COLO829 (cell line): Measurements from ENCODE around the gene SC5D.

Experiments used
- DNase-seq: peaks from one replicate; pipeline ENCODE4 v3.0.0; 2012; ENCODE audit warnings: low spot score

The SC5D gene, protein sequence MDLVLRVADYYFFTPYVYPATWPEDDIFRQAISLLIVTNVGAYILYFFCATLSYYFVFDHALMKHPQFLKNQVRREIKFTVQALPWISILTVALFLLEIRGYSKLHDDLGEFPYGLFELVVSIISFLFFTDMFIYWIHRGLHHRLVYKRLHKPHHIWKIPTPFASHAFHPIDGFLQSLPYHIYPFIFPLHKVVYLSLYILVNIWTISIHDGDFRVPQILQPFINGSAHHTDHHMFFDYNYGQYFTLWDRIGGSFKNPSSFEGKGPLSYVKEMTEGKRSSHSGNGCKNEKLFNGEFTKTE

DNA sequence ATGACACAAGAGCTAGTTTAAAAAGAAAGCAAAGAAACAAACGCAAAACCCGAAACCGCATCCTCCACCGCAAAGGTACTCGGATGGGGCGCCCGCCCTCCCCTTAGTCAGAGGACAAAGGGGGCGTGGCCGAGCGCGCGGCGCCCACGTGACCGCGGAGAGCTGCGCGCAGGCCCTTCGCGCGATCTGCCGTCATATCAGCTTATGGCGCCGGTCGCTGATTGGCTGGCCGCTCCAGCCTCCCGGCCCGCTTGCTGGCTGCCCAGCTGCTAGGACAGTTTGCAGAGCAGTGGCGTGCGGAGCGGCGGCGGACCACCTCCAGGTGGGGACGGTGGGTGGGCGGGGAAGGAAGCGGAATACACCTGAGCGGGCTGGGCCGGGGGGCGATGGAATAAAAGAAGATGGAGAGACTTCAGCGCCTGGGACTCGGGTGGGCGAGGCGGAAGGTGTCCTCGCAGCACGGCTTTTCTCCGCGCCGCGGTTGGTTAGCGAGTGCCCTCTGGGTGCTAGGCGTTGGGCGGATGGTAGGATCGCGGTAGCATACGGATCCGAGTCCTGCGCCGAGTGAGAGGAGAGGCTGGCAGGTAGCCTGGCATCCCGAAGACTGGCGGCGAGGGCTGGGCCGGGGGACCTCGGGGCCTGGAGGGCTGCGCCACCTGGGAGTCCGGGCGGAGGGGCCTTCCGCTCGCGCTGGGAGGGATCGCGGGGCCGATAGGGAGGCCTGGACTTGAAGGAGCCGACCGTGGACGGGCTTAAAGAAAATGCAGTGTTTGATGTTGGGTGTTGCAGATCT, at the start of gene SC5D:
TSS of gene SC5D (plus strand) at position 277 of the 793 bp plus-strand sequence. CDS start 10,605 bp downstream, outside the sequence.
- peak; percentile 84 for DNase-seq

DNA sequence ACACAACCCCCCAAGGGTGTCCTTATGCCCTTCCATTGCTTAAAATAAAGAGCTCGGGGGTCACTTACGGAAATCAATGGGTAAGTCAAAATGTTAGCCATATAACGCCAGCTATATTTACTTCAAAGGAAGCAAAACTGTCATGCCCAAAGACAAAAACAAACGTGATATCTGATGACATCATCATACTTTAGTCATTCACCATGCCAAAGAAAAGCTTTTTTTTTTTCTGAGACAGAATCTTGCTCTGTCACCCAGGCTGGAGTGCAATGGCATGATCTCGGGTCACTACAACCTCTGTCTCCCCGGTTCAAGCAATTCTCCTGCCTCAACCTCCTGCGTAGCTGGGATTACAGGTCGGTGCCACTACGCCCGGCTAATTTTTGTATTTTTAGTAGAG, 47.7 kb upstream of the SC5D start:
- no peak for DNase-seq

DNA sequence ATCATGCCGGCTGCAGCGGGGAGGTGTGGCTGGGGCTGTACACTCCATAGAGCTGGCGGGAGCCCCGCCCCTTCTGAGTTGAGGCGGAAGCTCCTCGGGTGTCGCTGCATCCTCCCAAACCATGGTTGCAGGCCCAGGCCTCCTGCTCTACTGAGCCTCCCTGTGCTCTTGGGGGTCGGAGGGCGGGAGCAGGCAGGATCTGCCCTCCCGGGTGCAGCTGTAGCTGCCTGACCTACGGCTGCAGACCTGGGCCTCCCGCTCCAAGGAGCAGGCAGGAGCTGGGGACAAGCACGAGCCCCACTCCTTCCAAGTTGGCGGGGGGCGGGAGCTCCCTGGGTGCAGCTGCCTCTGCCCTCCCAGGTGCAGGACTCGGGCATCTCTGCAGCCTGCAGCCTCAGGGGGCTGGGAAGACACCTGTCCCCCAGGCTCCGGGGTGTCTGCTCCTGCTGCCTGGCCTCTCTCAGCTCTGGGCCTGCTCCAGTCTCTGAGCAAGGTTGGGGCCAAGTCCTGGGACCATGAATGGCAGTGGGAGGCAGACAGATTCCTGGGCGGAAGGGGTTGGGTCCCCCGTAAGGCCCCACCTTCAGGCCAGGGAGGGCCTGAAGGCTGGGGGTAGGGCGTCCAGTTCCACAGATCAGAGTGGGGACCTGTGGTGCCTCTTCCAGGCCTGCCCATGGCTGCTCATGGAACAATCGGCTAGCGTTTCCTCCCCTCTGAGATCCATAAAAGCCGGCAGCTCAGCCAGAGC, 46.4 kb upstream of the SC5D start:
- DNase-seq, result no peak

DNA sequence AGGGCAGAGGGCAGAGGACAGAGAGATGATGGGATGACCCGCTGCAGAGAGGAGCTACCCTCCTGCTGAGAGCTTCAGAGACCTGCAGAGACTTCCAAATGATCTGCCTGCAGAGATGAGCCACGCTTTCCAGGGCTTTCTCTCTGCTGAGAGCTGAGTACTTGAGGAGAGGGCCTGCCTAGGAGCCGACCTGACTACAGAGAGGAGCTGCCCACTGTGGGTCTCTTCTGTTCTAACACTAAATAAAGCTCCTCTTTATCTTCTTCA, 45.9 kb upstream of the SC5D start:
- no peak for DNase-seq

DNA sequence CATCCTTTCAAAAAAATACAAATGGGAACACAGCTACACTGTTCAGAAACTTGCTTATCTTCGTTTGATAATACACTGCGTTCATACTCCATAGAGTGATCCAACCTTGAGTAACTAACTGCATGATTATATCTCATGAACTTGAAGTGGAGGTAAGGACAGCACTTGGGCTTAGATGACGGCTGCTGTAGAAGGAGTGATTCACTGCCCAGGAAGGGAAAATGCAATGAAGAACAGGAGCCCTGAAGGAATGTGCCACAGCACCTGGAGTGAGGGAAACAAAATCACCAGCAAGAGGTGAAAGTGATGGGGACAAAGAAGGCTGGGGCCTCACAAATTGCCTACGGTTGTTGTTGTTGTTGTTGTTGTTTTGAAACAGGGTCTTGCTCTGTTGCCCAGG, 44.1 kb upstream of the SC5D start:
- no peak for DNase-seq

DNA sequence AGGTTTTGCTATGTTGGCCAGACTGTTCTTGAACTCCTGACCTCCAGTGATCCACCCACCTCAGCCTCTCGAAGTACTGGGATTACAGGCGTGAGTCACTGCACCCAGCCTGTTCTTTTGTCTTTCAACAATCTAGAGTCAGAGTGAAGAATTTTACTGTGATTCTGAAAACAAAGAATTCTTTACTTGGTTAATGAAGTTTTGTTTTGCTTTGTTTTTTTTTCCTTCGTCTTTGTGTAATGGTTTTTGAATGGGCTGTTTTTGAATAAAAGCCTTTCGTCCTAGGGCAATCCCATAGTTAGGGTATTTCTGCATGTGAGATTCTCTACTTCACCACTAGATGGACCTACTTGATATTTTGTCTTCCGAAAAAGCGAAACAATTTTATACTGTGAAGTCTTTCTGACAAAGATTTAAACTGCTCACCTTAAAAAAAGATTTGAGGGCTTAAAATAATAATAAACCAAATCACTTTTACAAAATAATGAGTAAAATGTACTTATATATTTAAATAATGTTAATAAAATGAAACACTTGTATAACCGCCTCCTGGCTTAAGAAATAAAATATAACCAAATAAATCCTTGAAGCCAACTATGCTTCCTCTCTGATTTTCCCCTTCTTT, 43.4 kb upstream of the SC5D start:
- peak; percentile 74 for DNase-seq

DNA sequence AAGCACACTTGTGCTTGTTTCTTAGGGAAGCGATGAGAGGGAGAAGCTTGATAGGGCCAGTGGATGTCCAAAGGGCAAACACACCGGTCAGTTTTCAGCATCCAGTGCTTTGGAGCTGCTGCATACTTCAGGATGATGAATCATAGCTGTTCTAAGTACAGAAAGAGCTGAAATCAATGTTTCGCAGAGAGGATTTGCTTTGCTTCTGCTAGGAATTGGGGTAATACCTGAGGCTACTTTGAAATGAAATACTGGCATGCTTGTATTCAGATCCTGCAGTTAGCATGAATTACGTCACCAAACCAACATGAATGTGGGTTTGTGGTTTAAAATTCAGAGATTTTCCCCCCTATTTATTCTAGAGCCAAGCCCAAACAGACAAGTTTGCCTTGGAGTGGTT, 41.7 kb upstream of the SC5D start:
- DNase-seq, result no peak

DNA sequence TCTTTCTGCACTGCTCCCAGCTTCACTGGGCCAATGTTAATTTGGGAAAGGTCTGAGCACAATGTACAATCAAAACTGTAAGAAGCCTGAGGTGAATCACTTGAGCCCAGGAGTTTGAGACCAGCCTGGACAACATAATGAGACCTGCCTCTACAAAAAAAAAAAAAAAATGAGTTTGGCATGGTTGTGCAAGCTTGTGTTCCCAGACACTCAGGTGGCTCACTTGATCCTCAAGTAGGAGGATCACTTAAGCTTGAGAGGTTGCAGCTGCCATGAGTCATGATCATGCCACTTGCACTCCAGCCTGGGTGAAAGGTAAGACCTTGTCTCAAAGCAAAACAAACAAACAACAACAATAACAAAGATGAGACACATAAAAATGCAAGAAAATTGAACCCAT, 38.6 kb upstream of the SC5D start:
- DNase-seq, result no peak

DNA sequence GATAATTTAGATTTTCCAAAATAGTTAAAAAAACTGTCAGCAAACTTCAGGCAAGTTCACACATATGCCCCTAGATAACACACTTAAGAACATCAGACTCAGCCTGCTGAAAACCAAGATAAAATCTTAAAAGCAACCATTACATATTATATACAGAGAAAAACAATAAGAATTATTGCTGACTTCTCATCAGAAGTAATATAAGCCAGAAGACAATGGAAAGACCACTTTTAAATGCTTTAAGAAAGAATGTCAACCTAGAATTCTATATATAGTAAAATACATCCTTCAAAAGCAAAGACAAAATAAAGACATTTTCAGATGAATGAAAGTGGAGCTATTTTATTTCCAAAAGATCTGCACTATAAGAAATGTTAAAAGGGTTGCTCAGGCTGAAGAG, 37.8 kb upstream of the SC5D start:
- no peak for DNase-seq

DNA sequence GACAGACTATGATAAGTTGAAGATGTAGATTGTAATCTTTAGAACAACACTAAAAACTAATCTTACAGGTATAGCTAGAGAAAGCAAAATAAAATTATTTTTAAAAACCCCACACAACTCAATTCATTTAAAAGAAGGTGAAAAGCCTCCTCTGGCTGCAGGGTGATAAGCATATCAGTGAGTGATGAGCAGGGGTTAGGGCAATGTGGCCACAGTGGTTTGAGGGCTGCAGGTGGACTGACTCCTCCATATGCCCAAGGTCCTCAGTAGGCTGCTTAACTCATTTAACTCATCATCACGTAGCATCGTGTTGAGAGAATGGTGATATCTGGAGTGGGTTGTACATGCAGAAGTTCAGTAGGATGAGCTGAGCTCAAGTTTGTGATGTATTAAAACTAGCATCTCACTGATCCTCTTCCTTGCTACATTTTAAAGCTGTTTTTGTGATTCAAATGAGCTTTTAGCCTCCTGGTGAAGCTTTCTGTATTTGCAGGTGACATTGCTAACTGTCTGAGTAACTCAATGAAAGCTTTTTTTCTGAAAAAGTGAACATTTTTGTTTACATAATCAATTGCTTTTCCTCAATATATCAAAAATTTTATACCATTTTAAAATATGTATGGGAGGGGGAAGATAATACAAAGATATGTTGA, 37.0 kb upstream of the SC5D start:
- no peak for DNase-seq

DNA sequence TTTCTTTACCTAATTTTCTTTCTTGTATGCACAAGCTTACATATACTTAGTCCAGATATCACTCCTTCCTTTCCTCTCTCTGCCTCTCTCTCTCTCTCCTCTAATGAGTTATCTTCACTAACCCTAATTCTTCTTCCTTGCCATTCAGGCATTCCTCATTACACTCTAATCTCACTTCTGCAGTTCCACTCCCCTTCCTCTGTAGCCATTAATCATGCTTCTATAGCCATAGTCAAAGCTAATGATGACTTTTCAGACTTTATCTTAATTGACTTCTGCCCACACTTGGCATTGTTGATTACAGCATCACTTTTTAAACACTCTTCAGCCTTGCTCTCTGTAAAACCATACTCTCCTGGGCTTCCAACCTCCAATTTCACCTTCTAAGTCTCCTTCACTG, 35.3 kb upstream of the SC5D start:
- no peak for DNase-seq

DNA sequence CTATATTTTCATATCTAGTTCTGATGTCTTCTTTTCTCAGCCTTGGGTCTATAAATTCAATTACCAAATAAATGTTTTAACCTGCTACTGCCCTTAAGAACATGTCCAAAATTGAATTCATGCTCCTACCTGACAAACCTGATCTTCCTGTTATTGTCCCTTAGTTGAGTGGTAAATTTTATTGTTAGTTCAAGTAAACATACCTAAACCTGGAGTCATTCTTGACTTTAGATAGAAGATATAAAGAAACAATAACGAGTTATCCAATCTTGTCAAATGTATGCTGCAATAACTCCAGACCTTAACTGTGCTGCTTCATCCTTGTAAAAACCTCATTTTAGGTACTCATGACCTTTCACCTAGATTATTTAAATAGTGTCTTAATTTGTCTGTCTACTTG, 34.6 kb upstream of the SC5D start:
- DNase-seq, result no peak

DNA sequence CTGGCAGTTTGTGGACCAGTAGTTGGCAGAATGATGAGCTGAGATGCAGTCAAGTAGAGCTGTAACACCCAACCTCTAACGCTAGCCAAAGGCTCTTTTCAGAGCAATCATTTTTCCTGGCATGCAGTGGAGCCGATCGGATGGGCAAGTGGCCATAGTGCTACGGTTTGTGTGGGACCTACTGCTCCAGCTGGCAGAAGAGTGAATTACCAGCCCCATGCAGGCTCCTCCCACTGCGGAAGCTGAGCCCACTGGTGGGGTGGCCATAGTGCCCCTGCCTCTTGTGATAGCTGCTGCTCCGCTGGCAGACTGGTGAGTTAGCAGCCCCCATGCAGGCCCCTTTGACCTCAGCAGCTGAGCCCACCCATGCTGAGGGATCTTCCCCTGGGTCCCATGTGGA, 27.0 kb upstream of the SC5D start:
- DNase-seq, result no peak

DNA sequence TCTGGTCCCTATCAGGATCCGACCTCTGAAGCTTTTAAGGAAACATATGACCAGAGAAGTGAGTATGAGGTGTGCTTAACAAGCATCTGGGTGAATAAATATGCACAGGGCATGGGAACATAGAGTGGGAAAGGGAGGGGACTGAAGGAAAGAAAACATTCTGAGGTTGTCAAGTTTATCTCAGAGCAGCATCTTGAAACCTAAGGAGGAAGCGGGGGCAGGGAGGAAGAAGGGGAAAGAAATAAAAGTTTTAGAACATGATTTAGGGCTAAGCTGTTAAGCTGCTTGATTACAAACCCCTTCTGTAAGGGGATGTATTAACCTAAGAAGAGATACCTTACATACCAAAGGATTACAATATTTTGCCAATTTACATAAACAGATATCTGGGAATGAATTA, 24.0 kb upstream of the SC5D start:
- DNase-seq, result no peak

DNA sequence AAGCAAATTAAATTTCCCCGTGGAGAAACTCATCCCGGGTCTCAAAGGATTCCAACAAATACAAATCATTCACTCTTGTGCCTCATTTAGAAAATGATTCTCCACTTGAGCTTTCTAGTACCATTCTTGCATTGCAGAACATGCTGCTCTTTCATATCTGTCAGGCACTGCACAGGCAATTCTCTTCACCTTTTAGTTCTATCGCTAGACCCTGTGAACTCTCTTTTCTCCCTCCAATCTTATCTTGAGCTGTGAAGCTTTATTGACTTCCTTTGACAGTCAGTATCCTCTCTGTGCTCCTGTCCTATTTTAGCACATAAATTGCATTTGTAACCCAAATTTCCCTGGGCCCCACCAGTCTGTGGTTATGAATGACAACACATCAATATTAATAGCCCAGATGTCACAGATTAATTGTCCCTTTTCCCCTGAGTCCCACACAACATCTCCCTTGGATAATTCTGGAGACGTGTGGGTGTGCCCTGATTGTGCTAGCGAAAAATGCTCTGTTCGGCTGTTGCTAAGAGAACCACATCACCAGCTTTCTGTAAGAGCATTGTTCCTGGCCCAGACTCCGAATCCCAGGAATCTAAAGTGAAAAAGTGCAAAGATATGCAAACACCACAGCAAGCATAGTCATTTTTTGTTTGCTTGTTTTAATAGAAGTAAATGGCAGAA, 22.4 kb upstream of the SC5D start:
- DNase-seq, result peak; percentile 24

DNA sequence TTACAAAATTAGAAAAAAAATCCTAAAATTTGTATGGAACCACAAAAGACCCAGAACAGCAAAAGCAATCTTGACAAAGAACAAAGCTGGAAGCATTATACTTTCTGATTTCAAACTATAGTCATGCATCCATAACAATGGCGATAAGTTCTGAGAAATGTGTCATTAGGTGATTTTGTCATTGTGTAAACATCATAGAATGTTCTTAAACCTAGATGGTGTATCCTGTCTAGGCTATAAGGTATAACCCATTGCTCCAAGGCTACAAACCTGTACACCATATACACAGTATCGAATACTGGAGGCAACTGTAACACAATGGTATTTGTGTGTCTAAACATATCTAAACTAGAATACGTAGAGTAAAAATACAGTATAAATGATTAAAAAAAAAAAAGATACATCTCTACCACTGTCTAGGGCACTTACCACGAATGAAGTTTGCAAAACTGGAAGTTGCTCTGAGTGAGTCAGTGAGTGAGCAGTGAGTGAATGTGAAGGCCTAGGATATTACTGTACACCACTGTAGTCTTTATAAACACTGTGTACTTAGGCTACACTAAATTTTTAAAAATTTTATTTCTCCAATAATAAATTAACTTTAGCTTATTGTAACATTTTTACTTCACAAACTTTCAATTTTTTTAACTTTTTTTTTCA, 18.1 kb upstream of the SC5D start:
- DNase-seq, result no peak

DNA sequence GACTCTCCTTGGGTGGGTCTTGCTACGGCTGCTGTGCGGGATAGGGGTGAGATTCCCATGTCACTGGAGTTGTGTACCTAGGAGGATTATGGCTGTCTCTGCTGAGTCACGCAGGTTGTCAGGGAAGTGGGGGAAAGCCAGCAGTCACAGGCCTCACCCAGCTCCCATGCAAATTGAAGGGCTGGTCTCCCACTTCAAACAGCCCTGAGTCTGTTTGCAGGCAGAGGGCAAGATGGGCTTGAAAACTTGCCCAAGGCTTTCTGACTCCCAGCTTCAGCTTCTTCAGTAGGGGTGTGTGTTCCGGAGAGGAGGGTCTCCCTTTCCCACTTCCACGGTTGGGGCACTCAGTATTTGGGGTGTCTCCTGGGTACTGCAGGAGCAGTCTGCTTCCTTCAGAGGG, 10.9 kb upstream of the SC5D start:
- DNase-seq, result no peak

DNA sequence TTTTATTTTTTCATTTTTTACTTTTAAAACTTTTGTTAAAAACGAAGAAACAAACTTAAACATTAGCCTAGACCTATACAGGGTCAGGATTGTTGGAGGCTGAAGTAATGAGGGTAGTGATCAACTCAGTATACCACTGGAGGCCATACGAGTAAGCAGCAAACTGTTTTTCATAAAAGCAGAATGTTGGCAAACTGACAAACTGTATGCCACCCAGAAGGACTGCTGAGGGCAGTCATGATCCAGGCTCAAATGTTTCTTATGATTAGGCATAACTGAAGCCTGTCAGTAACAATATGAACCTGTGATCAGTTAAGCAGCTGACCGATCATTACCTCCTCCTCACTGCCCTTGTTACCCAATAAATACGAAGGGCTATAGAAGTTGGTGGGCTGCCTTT, 10.2 kb upstream of the SC5D start:
- no peak for DNase-seq

DNA sequence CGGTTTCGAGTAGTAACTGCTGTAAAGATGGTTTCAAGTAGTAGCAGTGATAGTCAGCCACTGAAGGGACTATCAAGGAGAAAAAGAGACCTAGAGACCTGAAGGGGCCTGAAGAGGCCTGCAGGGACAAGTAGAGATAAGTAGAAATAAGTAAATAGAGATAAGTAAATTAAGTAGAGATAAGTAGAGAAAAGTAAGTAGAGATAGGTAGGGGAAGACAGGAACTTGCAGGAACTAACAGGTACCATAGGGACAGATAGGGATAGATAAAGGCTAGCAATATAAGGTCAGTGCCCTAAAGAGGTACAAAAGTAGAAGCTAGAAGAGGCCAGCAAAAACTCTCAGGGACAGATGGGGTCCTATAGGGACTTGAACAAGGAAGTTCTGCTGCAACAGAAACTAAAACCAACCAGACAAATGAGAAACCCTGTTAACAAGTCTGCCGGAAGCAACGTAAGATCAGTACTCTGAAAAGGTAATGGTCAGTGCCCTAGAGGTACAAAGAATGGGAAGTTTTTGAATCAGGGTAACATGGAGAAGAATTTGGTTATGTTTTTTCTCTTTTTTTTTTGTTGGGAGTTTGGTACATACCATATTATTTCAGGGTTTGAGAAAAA, 9.6 kb upstream of the SC5D start:
- DNase-seq, result no peak

DNA sequence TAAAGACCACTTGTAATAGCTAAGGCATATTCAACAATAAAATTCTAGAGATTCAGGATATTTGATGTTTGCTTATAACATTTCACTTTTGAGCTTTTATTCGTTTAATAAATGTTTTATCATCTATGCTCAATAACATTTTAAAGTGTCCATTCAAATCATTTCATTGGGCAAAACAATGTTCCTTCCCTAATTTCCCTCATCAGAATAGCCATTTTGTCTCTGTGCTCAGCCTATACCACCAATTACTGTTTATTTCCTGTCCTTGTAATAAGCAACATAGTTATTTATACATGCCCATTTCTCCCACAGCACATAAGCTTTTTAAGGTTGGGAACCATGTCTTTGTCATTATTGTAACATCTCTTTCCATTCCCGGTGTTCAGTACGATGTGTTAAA, 1.3 kb upstream of the SC5D start:
- no peak for DNase-seq
